HG02973 (cell line): ENCODE results near the gene TMEM129.

Experiments
- ATAC-seq: cut with Tn5 transposase; IDR thresholded peaks from one replicate; pipeline ENCODE4 v1.9.1; 2021; ENCODE audit warnings: moderate library complexity; ENCODE audit not compliant: unreplicated experiment

TMEM129 gene

GRCh38 chr4:1721003-1721665, at the start of gene TMEM129, which contains the start of gene TACC3:
Gene TMEM129 (minus strand): TSS chr4:1721323. CDS start chr4:1720837, 486 bp downstream.
Gene TACC3 (plus strand): TSS chr4:1721521. CDS start chr4:1723422, 1,901 bp downstream.
- ATAC-seq: peak; percentile 69

- no peak for ATAC-seq
These were observed 49.7 kb upstream of the TMEM129 start for GRCh38 chr4:1770791-1771231.

- ATAC-seq: no peak
These were observed 49.1 kb upstream of the TMEM129 start for GRCh38 chr4:1770245-1770644.

GRCh38 chr4:1769692-1770091, 48.6 kb upstream of the TMEM129 start:
- ATAC-seq: no peak

- ATAC-seq: no peak
These were observed 47.4 kb upstream of the TMEM129 start for GRCh38 chr4:1768367-1769034.

- ATAC-seq: no peak
These were observed 46.7 kb upstream of the TMEM129 start for GRCh38 chr4:1767770-1768366.

GRCh38 chr4:1767061-1767769, 46.1 kb upstream of the TMEM129 start:
- ATAC-seq: no peak

GRCh38 chr4:1766106-1767060, 45.3 kb upstream of the TMEM129 start:
- no peak for ATAC-seq

- no peak for ATAC-seq
These were observed 44.4 kb upstream of the TMEM129 start for GRCh38 chr4:1765409-1766072.

GRCh38 chr4:1764670-1765069, 43.5 kb upstream of the TMEM129 start:
- no peak for ATAC-seq

GRCh38 chr4:1763550-1764080, 42.5 kb upstream of the TMEM129 start:
- ATAC-seq: no peak

GRCh38 chr4:1763070-1763549, 42.0 kb upstream of the TMEM129 start:
- ATAC-seq: no peak

- ATAC-seq: no peak
These were observed 41.3 kb upstream of the TMEM129 start for GRCh38 chr4:1762264-1763010.

GRCh38 chr4:1761130-1761689, 40.1 kb upstream of the TMEM129 start:
- ATAC-seq: no peak

- ATAC-seq: no peak
These were observed 39.5 kb upstream of the TMEM129 start for GRCh38 chr4:1760521-1761071.

- no peak for ATAC-seq
These were observed 38.7 kb upstream of the TMEM129 start for GRCh38 chr4:1759818-1760223.

- no peak for ATAC-seq
These were observed 38.2 kb upstream of the TMEM129 start for GRCh38 chr4:1759170-1759817.
